Kidney glomerular epithelial cell (primary cell): Measurements from ENCODE around the gene PPARA.

ENCODE experiments used
- DNase-seq: peaks from one replicate; lab custom pipeline; 2025; lab: John Stamatoyannopoulos, UW

PPARA gene

GRCh38 chr22:46114518-46115387 is 35.6 kb upstream of the PPARA start:
- no peak for DNase-seq

DNA sequence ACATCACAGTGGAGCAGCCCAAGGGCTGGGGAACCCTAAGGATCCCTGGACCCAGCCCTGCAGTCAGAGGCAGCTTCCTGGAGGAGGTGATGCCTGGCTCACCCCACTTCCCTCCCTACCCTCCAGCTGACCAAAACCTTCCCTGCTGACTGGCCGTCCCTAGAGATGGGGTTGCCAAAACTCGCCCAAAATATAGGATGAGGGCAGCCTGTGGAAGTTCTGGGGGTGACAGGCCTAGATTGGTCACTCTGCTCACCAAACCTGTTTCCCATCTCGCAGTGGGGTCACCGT is 35.0 kb upstream of the PPARA start:
- no peak for DNase-seq

GRCh38 chr22:46115755-46116490 is 34.4 kb upstream of the PPARA start:
- DNase-seq = no peak

GRCh38 chr22:46116491-46116958 is 33.8 kb upstream of the PPARA start:
- peak; percentile 69 for DNase-seq

DNA sequence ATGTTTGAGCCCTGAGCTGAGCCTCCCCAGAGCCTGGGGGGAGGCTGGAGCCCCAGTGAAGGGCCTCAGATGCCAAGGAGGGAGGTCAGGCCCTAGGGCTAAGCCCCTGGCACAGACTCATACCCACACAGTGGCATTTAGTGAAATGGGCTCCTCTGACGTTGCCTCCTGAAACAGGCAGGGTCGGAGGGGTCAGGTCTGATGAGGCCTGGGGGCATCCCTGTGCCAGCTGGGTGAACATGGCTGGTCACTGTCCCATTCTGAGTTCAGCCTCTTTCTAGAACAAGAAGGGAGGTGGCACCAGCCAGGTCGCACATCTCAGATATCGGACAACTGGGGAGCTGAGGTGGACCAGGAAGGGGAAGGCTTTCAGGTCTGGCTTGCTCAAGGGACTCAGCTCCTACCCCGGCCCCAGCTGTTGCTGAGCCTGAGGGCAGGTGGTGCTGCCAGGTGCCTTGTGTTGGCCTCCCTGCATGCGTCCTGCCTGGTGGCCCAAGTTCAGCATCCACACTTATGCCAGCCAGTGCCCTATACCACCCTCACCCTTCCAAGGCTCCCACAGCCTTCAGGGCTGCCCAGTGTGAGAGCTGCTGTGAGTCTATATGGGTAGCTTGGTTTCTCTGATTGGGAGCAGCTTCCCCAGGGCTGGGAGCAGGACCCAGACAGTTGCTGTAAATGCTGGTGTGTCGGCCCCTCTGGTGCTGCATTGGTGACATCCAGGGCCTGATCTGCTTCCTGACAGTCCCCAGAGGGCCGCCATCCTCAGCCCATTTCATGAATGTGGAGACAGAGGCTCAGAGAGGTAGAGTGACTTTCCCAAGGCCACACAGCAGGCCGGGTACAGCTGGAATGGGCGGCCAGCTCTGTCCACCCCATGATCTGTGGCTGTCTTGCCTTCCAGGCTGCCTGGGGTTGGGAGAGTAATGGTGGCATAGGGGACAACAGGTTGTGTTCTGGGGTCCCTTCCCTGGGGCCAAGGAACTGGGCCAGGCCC is 32.8 kb upstream of the PPARA start:
- no peak for DNase-seq

- no peak for DNase-seq
These were observed 31.1 kb upstream of the PPARA start for GRCh38 chr22:46119093-46119728.

DNA sequence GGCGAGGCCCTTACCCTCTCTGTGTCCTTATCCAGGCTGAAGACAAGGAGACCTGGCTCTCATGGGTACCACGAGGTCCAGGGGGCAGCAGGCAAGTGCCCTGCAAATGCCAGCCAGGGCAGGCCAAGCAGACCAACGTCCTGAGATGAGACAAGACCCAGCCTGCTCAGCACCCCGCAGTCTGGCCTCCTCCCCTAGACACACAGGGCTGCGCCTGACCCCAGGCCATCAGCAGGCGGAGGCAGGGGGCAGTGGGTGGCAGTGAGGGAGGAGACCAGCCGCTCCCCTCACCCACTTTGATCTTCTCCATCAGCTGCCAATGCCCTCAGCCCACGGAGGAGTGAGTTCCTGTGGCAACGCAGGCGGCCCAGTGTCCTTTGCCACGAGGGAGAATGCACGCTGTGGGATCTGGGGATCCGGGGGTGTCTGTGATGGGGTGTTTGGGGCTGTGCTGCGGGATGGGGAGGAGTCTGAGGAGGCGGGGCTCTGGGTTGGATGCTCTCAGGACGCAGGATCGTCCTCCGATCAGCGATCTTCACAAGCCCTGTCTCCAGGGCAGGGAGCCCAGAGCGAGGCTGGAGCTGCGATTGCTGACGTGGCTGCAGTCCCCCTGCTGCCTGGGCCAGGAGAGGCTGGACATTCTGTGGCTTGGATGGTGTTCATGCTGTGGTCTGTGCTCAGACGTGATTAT is 30.5 kb upstream of the PPARA start:
- DNase-seq = no peak

DNA sequence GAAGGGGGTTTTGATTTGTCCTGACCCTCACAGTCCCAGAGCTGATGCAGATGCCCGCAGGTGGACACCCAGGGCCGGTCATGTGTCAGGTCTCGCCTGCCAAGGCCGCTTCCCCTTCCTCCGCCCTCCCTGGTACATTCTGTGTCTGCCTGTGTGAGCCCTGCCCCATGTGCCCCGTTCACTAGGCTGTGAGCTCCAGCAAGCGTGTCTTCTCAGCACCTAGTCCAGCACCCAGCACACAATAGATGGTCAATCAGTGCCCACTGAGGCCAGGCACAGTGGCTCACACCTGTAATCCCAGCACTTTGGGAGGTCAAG is 29.9 kb upstream of the PPARA start:
- no peak for DNase-seq

DNA sequence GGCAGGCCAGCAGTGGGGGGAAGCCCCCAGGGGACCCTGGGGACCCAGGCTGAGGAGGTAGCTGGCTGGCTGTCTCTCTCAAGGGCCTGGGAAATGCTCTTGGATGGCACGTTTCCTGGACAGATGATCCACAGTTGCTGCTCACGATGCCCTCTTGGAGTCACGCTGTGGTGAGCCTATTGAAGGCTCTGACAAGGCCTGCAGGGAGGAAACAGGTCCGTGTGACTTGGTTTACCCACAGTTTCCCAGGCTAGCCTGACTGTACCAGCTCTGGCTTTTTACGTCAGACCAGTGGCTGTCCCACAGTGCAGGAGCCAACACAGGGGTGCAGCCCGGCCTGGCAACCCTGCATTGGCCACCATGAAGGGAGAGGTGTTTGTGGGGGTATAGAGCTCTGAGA is 29.2 kb upstream of the PPARA start:
- DNase-seq = no peak

DNA sequence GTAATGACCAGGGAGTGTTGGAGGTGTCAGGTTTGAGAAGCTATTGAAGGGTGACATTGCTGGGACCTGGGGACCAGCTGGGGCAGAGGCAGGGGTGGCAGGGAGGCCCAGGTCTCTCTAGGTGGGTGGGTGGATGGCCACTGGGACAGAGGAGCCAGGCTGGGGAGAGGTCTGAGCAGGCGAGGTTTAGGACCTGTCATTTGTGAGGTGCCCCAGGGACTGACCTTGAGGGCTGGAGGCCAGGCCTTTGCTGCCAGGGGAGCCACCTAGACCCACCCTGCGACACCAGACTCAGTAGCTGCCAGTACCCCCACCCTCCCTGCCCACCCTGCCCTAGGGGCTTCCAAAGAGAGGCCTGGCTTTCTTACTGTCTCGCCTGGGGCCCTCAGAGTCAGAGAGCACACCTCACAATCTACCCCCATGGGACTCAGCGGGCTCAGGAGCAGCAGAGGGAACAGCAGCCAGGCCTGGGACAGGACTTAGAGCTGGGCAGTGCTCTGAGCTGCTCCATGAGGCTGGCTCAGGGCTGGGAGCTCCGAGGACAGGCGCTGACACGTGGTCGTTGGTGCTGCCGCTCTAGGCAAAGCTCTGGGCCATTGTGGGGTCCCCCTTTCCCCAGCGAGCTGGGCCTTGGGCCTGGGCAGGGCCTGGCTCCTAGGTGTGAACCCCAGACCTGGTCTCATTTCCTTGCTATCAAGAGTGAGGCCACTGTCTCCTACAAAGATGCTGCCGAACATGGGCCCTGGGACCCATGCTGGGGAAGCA is 28.6 kb upstream of the PPARA start:
- DNase-seq = no peak

GRCh38 chr22:46122511-46122971 is 27.8 kb upstream of the PPARA start:
- no peak for DNase-seq

GRCh38 chr22:46122980-46123693 is 27.2 kb upstream of the PPARA start:
- DNase-seq = no peak

DNA sequence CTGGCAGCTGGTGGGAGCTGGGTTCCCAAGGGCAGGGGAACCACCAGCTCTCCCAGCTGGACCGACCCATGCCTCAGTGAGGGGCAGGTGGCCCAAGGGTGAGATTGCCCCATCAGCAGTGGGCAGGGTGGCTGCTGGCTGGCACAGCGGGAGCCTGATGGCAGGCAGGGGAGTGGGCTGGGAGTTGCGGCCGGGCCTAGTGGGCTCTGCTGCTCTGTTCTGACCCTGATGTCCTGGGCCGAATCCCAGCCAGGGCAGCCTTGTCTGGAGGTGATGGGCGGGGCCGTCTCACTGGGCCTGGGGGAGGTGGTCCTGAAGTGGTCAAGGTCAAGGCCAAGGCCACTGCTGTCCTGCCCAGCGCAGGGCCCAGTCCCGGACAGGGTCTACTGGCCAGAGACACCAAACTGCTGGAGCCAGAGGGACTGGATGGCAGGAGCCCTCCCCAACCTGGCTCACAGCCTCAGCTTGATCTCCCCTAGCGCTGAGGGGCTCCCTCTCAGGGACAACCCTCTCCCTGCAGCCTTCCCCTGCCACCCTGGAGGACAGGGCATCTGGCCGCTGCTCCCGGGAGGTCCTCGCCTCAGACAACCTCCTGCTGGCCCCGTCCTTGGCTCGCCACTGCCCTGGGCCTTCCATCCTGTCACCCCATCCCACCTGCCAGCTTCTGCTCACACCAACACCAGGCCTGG is 26.5 kb upstream of the PPARA start:
- no peak for DNase-seq

DNA sequence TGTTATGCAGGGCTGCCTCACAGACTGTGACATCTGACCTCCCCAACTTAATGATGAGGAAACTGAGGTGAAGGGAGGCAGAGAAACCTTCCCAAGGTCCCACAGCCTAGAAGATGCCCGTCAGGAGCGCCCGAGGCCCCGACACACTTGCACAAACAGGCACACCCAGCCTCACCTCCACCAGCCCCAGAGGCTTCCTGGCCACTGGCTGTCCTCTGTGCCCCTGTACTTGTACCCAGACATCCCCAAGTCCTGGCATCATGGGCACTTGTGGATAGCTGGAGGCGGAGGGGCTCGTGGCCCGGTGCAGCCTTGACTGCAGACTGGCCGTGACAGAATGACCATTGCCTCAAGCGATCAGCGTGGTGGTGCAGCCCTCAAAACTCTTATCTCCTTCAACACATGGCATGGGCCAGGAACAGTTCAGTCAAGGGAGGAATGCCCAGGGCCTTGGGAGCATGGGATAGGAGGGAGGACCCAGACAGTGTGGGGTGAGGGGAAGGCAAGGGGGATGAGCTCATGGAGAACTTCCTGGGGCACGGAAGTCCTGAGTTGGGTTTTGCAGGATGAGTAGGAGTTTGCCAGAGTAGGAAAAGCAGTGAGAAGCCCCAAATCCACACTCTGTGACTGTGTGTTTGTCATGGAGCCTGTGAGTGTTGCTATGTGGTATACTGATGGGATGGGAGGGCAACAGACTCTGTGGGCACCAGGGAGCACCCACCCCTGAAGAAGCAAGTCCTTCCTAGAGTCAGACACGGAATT is 25.8 kb upstream of the PPARA start:
- DNase-seq = no peak

- no peak for DNase-seq
These were observed 25.0 kb upstream of the PPARA start for GRCh38 chr22:46125311-46125710.

DNA sequence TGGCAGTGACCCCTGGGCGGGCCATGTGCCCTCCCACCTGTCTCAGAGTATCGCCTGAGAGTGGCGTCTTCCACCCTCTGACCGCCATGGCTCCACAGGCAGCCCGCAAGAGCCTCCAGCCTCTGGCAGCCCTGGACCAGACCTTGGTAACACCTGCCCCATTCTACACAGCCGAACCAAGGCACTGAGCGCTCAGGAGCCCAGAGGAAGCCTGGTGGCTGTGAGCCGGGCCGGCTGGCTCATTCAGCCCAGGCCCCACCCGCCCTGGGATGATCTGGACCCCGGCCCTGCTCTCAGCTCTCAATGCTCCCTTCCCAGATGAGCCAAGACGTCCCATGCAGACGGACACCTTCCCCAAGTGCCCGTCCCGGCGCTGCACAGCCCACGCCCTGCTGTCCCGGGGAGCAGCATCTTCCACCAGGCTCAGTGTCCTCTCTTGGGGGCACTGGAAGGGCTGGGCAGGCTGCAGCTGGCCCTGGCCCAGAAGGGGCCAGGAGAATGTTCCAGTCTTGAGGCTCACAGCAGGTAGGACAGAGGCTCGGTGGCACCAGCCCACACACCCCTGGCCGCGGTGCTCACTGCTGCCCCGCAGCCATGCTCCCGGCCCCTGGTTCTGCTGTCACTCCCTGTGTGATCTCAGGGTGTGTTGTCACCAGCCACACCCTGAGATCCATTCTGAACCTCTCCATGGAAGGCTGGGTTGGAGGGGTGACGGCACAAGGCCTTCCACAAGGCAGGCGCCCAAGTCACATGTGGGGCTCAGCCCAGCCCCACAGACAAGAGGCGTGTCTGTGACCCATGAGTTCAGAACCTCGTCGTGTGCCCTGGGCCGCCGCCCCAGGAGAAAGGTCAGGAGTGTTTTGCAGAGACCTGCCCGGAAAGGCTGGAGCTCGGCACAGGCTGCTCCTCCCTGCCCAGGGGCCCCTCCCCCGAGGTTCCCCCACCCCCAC is 24.2 kb upstream of the PPARA start:
- DNase-seq = no peak

- DNase-seq = no peak
These were observed 23.4 kb upstream of the PPARA start for GRCh38 chr22:46126853-46127385.
